ENCODE results near the gene TNFRSF14. TPM values are rescaled to one million over a fixed set of nuclear protein-coding genes. Genes with fewer than 3 reads are reported as not detected.
A peak's percentile ranks its signal among the peaks of the same experiment; 100 is the strongest.
"Not testable (repeated sequence)": the region's sequence is repeated elsewhere in the genome, so short reads cannot be mapped to it uniquely, and the experiment has no call there.

TNFRSF14 gene
- total RNA-seq, 1 donor from 2014 or later = 11.1 TPM

GRCh38 chr1:2564815-2565374 lies 8.7 kb downstream of the TNFRSF14 start:
- no peak for FAIRE-seq
- TF ChIP-seq, protein P1, sequence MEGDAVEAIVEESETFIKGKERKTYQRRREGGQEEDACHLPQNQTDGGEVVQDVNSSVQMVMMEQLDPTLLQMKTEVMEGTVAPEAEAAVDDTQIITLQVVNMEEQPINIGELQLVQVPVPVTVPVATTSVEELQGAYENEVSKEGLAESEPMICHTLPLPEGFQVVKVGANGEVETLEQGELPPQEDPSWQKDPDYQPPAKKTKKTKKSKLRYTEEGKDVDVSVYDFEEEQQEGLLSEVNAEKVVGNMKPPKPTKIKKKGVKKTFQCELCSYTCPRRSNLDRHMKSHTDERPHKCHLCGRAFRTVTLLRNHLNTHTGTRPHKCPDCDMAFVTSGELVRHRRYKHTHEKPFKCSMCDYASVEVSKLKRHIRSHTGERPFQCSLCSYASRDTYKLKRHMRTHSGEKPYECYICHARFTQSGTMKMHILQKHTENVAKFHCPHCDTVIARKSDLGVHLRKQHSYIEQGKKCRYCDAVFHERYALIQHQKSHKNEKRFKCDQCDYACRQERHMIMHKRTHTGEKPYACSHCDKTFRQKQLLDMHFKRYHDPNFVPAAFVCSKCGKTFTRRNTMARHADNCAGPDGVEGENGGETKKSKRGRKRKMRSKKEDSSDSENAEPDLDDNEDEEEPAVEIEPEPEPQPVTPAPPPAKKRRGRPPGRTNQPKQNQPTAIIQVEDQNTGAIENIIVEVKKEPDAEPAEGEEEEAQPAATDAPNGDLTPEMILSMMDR (IDR thresholded peaks at IDR 0.05; ENCODE audit: insufficient read depth, low read length, severe bottlenecking) = no peak
- no peak for DNase-seq (ENCODE audit: low read depth)
- Histone ChIP-seq H3K27me3 (ENCODE audit: control insufficient read depth, insufficient read depth, low read length) (peaks cover 5% of the 10 kb centered on the region), H3K36me3 (ENCODE audit: control insufficient read depth, insufficient read depth, low read length) (no peaks in the 10 kb centered on the region), H3K4me3 (ENCODE audit: low read depth, low read length) (no peak overlapping the region)

GRCh38 chr1:2566101-2567045 lies 10.2 kb downstream of the TNFRSF14 start:
- no peak for FAIRE-seq
- no peak for DNase-seq (ENCODE audit: low read depth)

GRCh38 chr1:2567083-2567679 lies 11.0 kb downstream of the TNFRSF14 start:
- no peak for FAIRE-seq
- TF ChIP-seq, protein P1 (IDR thresholded peaks at IDR 0.05; ENCODE audit: insufficient read depth, low read length, severe bottlenecking) = no peak

More at GRCh38 chr1:2566101-2567045, 10.2 kb downstream of the TNFRSF14 start:
- H3K36me3 ChIP-seq (ENCODE audit: control insufficient read depth, insufficient read depth, low read length) = no peaks in the 10 kb centered on the region
- peaks cover 5% of the 10 kb centered on the region for H3K27me3 ChIP-seq (ENCODE audit: control insufficient read depth, insufficient read depth, low read length)
- TF ChIP-seq, protein P1 (IDR thresholded peaks at IDR 0.05; ENCODE audit: insufficient read depth, low read length, severe bottlenecking) = no peak
- no peak overlapping the region for H3K4me3 ChIP-seq (ENCODE audit: low read depth, low read length)

GRCh38 chr1:2568187-2568816 lies 12.1 kb downstream of the TNFRSF14 start:
- DNase-seq (ENCODE audit: low read depth); H3K36me3 ChIP-seq (ENCODE audit: control insufficient read depth, insufficient read depth, low read length); H3K27me3 ChIP-seq (ENCODE audit: control insufficient read depth, insufficient read depth, low read length); H3K4me3 ChIP-seq (ENCODE audit: low read depth, low read length); FAIRE-seq: not testable (repeated sequence)

More at GRCh38 chr1:2567083-2567679, 11.0 kb downstream of the TNFRSF14 start:
- Histone ChIP-seq H3K4me3 (ENCODE audit: low read depth, low read length) (no peak overlapping the region), H3K27me3 (ENCODE audit: control insufficient read depth, insufficient read depth, low read length) (peaks cover 5% of the 10 kb centered on the region), H3K36me3 (ENCODE audit: control insufficient read depth, insufficient read depth, low read length) (no peaks in the 10 kb centered on the region)
- DNase-seq (ENCODE audit: low read depth) = no peak

- peaks cover 5% of the 10 kb centered on the region for H3K27me3 ChIP-seq (ENCODE audit: control insufficient read depth, insufficient read depth, low read length)
- DNase-seq (ENCODE audit: low read depth) = no peak
- no peak for FAIRE-seq
Observed at GRCh38 chr1:2569060-2569459, 12.9 kb downstream of the TNFRSF14 start.

GRCh38 chr1:2569703-2570102 lies 13.5 kb downstream of the TNFRSF14 start:
- not testable (repeated sequence) for H3K36me3 ChIP-seq (ENCODE audit: control insufficient read depth, insufficient read depth, low read length); DNase-seq (ENCODE audit: low read depth); H3K4me3 ChIP-seq (ENCODE audit: low read depth, low read length); H3K27me3 ChIP-seq (ENCODE audit: control insufficient read depth, insufficient read depth, low read length)
- FAIRE-seq = peak; percentile 43

More at GRCh38 chr1:2569060-2569459, 12.9 kb downstream of the TNFRSF14 start:
- Histone ChIP-seq H3K4me3 (ENCODE audit: low read depth, low read length) (no peak overlapping the region), H3K36me3 (ENCODE audit: control insufficient read depth, insufficient read depth, low read length) (no peaks in the 10 kb centered on the region)
- TF ChIP-seq, protein P1 (IDR thresholded peaks at IDR 0.05; ENCODE audit: insufficient read depth, low read length, severe bottlenecking) = no peak

Data from bronchial epithelial cell (primary cell).